Thoracic aorta (tissue), 2 donors: ENCODE measurements around the gene CDK5RAP2. TPM values are rescaled to one million over a fixed set of nuclear protein-coding genes. Genes with fewer than 3 reads are reported as not detected.

Experiments
- ATAC-seq: fragments of 150-250 bp; one replicate; pipeline ENCODE4 v1.8.0; 2017; ENCODE audit warnings: low read depth; ENCODE audit not compliant: insufficient number of reproducible peaks, low FRiP score
- DNase-seq: peaks from one replicate; pipeline ENCODE4 v3.0.0-alpha.2; 2020; ENCODE audit warnings: low spot score
- H3K27ac ChIP-seq, 2 donors: fragments of 200-600 bp; sonication (generic); 1 replicate in 1 of 2; 2 replicates in 1 of 2; pipeline ENCODE4 v1.5.1; 2016; ENCODE audit warnings: mild to moderate bottlenecking in 2 of 2, moderate library complexity in 2 of 2
- H3K27me3 ChIP-seq: fragments of 200-600 bp; sonication (generic); replicated peaks from 2 replicates; pipeline ENCODE4 v1.6.0; 2016; ENCODE audit warnings: mild to moderate bottlenecking; ENCODE audit not compliant: insufficient read depth
- H3K36me3 ChIP-seq: fragments of 200-600 bp; sonication (generic); one replicate; pipeline ENCODE4 v1.5.1; 2016
- H3K4me1 ChIP-seq, 2 donors: fragments of 200-600 bp; sonication (generic); 1 replicate in 1 of 2; 2 replicates in 1 of 2; pipeline versions ENCODE4 v1.5.1 to v1.6.0; 2016; ENCODE audit warnings: low read depth in 2 of 2, mild to moderate bottlenecking in 1 of 2; ENCODE audit not compliant: control insufficient read depth in 1 of 2
- H3K4me3 ChIP-seq: fragments of 200-600 bp; sonication (generic); 2 replicates; pipeline ENCODE4 v1.5.1; 2016; ENCODE audit warnings: mild to moderate bottlenecking
- H3K9me3 ChIP-seq: fragments of 200-600 bp; sonication (generic); 2 replicates; pipeline ENCODE4 v1.5.1; 2016
- total RNA-seq, 2 donors: library from RNA; depleted of rRNA; stranded (reverse); fragments of >200 nt; gene quantifications; one replicate each; pipeline versions ENCODE4 v1.1.0 to v1.2.3, GENCODE V29; 2016
- TF ChIP-seq, protein P1 (sequence below): fragments of 200-600 bp; sonication (generic); IDR thresholded peaks from one replicate; pipeline ENCODE4 v1.5.1; 2019; ENCODE audit warnings: antibody characterized with exemption

CDK5RAP2 gene
- total RNA-seq, 2 donors from 2014 or later: 67.8 to 132 TPM

DNA sequence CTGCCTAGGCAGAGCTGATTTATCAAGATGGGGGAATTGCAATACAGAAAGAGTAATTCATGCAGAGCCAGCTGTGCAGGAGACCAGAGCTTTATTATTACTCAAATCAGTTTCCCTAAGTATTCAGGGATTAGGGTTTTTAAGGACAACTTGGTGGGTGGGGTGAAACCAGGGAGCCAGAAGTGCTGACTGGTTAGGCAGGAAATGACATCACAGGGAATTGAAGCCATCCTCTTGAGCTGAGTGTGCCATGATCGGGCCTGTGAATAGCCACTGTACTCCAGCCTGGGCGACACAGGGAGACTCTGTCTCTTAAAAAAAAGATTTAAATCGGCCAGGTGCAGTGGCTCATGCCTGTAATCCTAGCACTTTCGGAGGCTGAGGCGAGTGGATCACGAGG, 45.3 kb upstream of the CDK5RAP2 start:
- ATAC-seq: no peak
- H3K27ac ChIP-seq: no peak overlapping the region

DNA sequence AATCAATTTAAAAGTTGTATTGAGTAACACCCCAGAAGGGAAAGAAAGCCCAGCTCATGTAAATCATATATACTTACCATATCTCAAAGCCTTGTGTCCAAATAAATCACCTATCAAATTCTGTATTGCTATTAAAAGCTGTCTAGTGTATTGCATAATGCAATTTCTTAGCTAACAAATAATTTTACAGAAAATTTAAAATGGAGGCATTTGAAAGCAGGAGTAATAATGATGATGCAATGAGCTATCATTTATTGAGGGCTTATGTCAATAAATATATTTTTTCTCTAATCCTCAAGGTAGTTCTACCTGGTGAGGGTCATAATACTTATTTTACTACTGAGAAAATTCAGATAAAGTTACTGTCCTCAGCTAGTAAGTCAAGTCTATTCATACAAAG, 42.8 kb upstream of the CDK5RAP2 start:
- no peak for DNase-seq
- Histone ChIP-seq H3K27ac (no peak overlapping the region), H3K4me1 (peaks cover 0 to 13% of the 10 kb centered on the region in 2 donors)

More for the DNA sequence above, 45.3 kb upstream of the CDK5RAP2 start:
- Histone ChIP-seq H3K4me3 (no peak overlapping the region), H3K27me3 (no peaks in the 10 kb centered on the region), H3K9me3 (no peaks in the 10 kb centered on the region), H3K4me1 (peaks cover 0 to 13% of the 10 kb centered on the region in 2 donors), H3K36me3 (no peaks in the 10 kb centered on the region)
- TF ChIP-seq, protein P1, sequence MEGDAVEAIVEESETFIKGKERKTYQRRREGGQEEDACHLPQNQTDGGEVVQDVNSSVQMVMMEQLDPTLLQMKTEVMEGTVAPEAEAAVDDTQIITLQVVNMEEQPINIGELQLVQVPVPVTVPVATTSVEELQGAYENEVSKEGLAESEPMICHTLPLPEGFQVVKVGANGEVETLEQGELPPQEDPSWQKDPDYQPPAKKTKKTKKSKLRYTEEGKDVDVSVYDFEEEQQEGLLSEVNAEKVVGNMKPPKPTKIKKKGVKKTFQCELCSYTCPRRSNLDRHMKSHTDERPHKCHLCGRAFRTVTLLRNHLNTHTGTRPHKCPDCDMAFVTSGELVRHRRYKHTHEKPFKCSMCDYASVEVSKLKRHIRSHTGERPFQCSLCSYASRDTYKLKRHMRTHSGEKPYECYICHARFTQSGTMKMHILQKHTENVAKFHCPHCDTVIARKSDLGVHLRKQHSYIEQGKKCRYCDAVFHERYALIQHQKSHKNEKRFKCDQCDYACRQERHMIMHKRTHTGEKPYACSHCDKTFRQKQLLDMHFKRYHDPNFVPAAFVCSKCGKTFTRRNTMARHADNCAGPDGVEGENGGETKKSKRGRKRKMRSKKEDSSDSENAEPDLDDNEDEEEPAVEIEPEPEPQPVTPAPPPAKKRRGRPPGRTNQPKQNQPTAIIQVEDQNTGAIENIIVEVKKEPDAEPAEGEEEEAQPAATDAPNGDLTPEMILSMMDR: no peak
- DNase-seq: no peak

GRCh38 chr9:120621941-120622340, 42.0 kb upstream of the CDK5RAP2 start:
- H3K27ac ChIP-seq: no peak overlapping the region
- ATAC-seq (no peak), DNase-seq (no peak)
- no peaks in the 10 kb centered on the region for H3K9me3 ChIP-seq
- TF ChIP-seq, protein P1: no peak
- no peaks in the 10 kb centered on the region for H3K27me3 ChIP-seq
- H3K4me3 ChIP-seq: no peak overlapping the region
- H3K36me3 ChIP-seq: no peaks in the 10 kb centered on the region
- H3K4me1 ChIP-seq: peaks cover 0 to 9% of the 10 kb centered on the region in 2 donors

More for the DNA sequence above, 42.8 kb upstream of the CDK5RAP2 start:
- ATAC-seq: no peak
- TF ChIP-seq, protein P1: no peak
- Histone ChIP-seq H3K9me3 (no peaks in the 10 kb centered on the region), H3K4me3 (no peak overlapping the region), H3K27me3 (no peaks in the 10 kb centered on the region), H3K36me3 (no peaks in the 10 kb centered on the region)

DNA sequence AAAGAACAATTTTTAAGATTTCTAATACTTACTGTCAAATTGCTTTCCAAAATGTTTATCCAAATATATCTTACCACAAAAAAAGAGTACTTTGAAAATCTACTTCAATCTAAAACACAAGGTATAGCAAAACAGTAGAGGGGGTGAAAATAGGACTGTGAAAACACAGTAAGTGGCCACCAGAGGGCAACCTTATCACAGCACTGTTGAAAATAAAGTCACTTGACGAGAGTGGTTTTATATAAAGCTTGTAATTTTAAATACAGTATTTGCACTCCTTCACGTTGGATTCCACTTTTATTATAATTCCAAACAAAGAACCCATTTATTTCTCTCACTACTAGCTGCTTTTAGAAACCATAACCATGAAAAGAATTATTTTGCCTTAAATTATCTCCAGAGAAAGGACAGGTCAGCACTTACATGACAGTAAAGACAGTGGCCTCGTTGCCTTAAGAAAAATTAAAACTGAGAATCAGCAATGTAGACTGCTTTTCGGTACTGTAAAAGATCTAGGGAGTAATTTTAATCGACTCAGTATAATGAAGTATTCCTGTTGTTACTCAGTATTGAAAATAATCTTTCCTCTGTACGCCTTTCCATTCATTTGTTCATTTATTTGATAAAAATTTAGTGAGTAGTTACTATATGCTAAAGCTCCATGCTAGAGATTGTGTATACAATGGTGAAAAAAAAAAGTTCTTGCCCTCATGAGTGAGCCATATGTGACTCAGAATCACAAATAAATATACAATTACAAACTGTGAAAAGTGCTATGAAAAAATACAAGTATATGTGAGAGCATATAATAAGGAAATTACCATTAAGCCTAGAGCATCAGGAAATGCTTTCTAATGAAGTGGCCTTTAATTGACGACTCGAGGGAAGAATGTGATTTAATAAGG, 40.0 kb upstream of the CDK5RAP2 start:
- H3K4me1 ChIP-seq: peaks cover 0 to 5% of the 10 kb centered on the region in 2 donors
- H3K27ac ChIP-seq: no peak overlapping the region
- ATAC-seq: no peak
- no peak overlapping the region for H3K4me3 ChIP-seq
- DNase-seq: peak; percentile 8
- no peaks in the 10 kb centered on the region for H3K27me3 ChIP-seq
- TF ChIP-seq, protein P1: peak; percentile 84
- H3K9me3 ChIP-seq: no peaks in the 10 kb centered on the region
- H3K36me3 ChIP-seq: no peaks in the 10 kb centered on the region
